Putamen (tissue), 1 donor: ENCODE results near the gene DNASE2.

ENCODE experiments used
- DNase-seq: peaks from one replicate; pipeline ENCODE4 v3.0.0-alpha.2; 2016; ENCODE audit warnings: low spot score

Gene DNASE2

DNA sequence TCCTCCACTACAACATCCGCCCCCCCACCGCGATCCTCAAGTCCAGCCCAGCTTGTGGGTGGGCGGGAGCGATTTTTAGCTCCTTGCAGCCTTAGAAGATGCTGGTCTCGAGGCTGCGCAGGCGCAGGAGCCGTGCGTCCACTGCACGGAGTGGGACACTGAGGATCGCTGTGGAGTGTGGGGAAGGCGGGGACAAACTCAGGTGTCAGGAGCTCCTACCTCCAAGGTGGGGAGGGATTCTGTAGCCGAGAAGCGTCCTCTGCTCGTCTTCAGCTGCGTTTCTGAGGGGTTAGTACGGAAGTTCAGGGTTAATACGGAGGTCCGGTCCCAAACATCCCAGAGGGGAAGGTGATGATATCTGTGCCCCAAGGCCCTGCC, 46.7 kb downstream of the DNASE2 start, which contains the start of gene RTBDN:
RTBDN (minus strand) TSS at position 14 of the 378 bp plus-strand sequence. CDS start 4,600 bp downstream, outside the sequence.
- no peak for DNase-seq

DNA sequence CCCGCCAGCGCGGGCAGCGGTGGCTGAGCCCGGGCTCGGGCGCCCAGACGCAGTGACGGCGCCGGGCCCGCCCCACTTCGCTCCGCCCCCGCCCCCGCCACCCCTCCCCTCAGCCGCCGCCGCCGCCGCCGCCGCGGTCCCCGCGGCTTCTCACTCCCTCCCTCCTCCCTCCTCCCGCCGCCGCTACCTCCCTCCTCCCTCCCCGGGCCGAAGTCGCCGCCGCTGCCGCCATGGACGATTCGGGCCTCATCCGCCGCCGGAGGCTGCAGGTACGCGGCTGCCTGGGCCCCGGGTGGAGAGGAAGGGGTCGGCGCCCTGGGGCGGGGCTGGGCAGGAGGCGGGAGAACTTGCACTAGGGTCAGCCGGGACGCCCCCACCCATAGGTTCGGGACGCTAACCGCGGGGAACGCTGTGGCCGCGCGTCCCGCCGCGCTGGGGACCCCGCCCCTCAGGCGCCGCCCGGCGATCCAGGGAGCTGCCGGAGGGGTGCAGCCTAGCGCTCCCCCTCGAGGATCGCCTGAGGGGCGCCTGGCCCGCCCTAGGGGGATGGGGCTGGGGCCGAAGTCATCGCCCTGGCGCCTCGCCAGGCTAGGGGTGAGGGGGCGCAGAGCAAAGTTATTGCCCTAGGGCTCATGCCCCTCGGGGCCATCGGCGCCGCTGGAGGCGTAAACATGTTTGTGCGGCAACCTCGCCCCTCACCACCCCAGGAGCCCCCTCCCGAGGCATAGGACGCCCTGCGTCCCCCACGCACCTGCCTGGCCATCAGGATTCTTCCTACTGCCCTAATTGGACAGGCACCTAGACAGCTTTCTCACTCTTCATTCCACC, 47.3 kb downstream of the DNASE2 start:
- no peak for DNase-seq

DNA sequence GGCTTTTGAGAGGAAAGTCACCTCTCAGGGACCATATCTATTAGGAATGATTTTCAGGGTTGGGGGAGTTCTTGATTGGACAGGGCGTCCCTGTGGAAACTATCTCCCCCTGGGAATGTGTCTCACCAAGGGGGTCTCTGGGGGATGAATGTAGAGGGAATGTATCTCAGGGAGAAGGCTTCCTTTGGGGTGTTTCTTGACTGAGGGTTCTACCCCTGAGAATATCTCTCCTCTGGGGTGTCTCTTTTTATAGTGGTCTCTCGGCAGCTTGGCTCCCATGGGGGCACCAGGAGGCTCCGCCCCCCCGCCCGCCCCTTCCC, 47.9 kb downstream of the DNASE2 start:
- no peak for DNase-seq

GRCh38 chr19:12828494-12828893, 52.8 kb downstream of the DNASE2 start:
- DNase-seq = no peak

DNA sequence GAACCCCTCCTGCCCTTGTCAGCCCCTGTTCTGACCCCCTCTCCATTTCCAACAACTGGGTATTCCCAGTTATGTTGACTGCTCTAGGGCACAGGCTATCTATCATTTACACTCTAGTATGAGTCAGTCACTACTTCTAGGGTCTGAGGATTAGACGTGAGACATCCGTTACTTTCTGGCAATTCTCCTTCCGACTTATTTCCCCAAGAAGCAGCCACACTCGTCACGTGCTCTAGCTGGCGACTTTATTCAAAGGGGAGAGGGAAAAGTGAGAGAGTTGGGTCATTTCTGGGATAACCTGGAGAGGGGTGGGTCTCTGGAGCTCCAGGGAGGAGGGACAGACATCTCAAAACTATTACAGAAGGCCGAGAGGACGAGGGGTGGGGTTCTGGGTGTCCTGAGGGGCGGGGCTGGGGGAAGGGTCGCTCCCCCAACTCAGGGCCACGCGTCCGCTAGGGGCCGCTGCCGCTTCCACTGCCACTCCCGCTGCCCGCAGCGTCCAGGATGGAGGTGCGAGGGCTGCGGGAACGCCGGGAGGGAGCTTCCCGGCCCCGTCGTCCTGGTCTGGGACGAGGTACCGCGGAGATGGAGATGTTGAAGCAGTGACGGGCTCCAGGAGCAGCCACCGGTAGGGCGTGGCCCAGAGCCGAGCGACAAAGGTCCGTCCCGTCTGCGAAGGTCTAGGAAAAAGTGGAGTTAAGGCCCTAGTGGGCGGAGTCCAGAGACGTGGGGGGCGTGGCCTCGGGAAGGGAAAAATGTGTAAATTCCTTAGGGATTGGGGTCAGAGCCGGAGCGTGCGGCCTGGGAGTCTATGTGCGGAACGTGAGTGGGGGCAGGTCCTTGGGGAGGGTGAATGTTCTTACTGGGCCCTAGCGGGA, 55.8 kb downstream of the DNASE2 start:
- no peak for DNase-seq
